ENCODE data around the gene GH1. TPM values are rescaled to one million over a fixed set of nuclear protein-coding genes. Genes with fewer than 3 reads are reported as not detected.
"Not testable (repeated sequence)": the region's sequence is repeated elsewhere in the genome, so short reads cannot be mapped to it uniquely, and the experiment has no call there.

GH1 gene
- total and polyA plus RNA-seq, 3 donors from 2014 or later = 0.43 TPM; not detected in 2

DNA sequence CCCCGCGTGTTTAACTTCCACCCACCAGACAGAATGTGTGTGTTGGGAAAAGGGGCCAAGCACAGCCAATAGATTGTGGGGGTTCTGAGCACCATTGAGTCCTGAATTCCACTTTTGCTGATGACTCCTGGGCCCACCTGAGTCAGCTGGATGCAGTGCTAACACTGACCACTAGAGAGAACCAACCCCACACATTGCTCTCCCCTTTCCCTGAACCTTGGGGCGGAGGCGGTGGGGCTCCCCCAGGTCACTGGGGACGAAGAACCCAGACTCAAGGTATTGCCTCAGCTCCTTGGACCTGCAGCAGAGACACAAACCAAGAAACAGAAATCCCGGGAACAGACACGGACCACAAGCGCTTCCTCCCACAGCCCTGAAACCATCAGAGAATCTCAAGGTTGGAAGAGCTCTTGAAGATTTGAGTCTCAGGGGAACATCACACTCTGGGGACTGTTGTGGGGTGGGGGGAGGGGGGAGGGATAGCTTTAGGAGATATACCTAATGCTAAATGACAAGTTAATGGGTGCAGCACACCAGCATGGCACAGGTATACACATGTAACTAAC lies 44.5 kb downstream of the GH1 start:
- DNase-seq; H3K4me3 ChIP-seq; H3K27ac ChIP-seq; H3K9me3 ChIP-seq; H3K36me3 ChIP-seq (ENCODE audit: low read depth, missing control alignments); intact Hi-C loops (cut with DNase I; ENCODE audit: low total_unique reads); H3K4me1 ChIP-seq; H3K27me3 ChIP-seq: not testable (repeated sequence)
- WGBS, 2 donors = 77 to 86% methylated on average over 5 to 6 of the region's 8 CpGs

DNA sequence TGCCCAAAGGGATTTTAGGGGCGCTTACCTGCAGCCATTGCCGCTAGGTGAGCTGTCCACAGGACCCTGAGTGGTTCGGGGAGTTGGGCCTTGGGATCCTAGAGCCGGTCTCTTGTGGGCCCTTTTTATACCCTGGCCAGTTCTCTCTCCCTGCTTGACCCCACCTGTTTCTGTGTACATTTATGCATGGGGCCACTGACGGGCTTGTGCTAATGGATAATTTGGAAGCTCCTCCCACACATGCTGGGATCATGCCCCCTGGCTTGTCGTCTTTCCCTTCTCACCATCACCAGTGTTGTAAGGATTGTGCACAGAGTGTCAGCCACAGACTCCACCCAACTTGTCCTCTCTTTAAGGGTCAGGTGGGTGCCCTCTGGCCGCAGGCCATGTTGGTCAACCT lies 45.1 kb downstream of the GH1 start, which contains the start of gene CSH2:
Gene CSH2 (minus strand): TSS at position 101 of the 400 bp plus-strand sequence. CDS start 63 bp downstream, at position 38.
- H3K4me1 ChIP-seq; H3K9me3 ChIP-seq; H3K4me3 ChIP-seq; DNase-seq; H3K36me3 ChIP-seq (ENCODE audit: low read depth, missing control alignments); intact Hi-C loops (cut with DNase I; ENCODE audit: low total_unique reads); H3K27ac ChIP-seq; H3K27me3 ChIP-seq: not testable (repeated sequence)
- 79% methylated on average over 5 of the region's 7 CpGs; no CpG with 5 or more reads in 1 of the 2 donors for WGBS, 2 donors

DNA sequence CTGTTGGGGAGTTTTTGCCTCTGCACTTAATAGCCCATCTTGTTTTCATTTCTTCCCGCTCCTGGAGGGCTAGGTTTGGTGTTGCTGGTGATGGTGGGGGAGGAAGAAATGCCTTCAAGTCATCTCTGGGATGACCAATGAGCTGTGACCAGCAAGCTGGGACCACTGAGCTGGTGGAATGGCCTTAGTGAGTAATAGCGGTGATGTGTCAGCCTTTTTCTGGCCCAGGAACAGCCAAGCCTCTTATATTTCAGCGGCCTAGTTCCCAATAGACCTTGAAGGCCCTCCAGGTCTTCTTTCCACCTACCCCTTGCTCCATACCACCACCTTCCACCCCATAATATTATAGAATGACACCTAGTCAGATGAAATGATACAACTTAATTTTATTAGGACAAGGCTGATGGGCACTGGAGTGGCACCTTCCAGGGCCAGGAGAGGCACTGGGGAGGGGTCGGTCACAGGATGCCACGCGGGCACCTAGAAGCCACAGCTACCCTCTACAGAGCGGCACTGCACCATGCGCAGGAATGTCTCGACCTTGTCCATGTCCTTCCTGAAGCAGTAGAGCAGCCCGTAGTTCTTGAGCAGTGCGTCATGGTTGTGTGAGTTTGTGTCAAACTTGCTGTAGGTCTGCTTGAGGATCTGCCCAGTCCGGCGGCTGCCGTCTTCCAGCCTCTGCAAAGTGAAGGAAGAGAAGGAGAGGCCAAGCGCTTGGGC lies 46.8 kb downstream of the GH1 start:
- H3K27ac ChIP-seq; intact Hi-C loops (cut with DNase I; ENCODE audit: low total_unique reads); DNase-seq; H3K4me3 ChIP-seq; H3K27me3 ChIP-seq; H3K36me3 ChIP-seq (ENCODE audit: low read depth, missing control alignments); H3K4me1 ChIP-seq; H3K9me3 ChIP-seq: not testable (repeated sequence)
- 93% methylated on average over 15 of the region's 15 CpGs for WGBS, 2 donors

DNA sequence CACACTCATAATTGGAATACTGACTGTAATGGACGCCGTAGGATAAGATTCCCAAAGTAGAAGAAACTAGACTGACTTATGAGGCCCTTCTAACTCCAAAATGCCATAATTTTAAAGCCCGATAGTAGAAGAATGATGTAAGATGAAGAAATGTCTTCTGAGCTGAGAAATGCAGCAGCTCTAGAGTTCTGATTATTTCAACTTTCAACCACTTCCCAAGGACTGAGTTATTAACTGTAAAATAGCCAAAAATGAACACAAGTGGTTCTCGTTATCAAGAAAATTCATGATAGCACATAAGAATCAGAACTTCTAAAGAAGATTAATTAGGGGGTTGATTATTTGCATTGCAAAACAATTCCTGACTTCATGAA lies 48.4 kb downstream of the GH1 start:
- H3K27me3 ChIP-seq; H3K9me3 ChIP-seq; H3K4me1 ChIP-seq; H3K27ac ChIP-seq; DNase-seq; H3K36me3 ChIP-seq (ENCODE audit: low read depth, missing control alignments); H3K4me3 ChIP-seq; intact Hi-C loops (cut with DNase I; ENCODE audit: low total_unique reads): not testable (repeated sequence)
- WGBS, 2 donors = 80 to 88% methylated on average over 4 of the region's 4 CpGs

DNA sequence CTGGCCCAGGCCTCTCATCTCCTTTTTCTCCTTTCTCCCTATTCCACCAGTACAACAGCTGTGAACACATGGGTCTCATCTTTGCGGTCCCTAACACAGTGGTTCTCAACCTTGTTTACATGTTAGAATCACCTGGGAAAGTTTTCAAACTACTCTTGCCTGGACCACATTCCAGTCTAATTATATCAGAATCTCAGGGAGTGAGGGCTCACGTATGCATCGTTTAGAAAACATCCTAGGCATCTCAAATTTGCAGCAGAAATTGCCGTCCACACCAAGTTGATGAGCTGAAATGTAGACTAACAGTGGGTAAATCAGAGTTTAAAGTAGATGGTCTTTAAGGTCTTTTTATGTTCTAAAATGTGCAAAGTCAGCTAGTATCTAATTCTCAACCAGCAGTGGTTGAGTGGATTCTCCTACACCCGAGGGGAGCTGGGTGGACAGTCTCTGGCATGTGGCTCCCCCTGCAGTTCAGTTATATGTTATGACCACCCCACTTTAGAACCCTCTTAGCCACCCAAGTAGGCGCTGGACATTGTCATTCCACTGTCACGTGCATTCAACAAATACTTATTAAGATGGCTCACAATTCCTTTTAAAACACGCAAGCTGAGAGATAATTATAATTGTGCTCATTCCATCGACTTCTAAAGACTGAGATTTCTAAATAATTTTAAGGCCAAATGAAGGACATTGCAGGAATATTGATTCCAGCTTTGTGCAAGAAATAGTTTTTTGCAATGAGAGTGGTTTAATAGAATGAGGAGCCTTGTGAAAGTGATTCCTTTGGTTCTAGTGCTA lies 48.9 kb downstream of the GH1 start:
- H3K9me3 ChIP-seq; H3K4me1 ChIP-seq; H3K4me3 ChIP-seq; DNase-seq; H3K36me3 ChIP-seq (ENCODE audit: low read depth, missing control alignments); H3K27me3 ChIP-seq; H3K27ac ChIP-seq; intact Hi-C loops (cut with DNase I; ENCODE audit: low total_unique reads): not testable (repeated sequence)
- WGBS, 2 donors = 59 to 62% methylated on average over 9 of the region's 9 CpGs
- TF ChIP-seq, protein P1, sequence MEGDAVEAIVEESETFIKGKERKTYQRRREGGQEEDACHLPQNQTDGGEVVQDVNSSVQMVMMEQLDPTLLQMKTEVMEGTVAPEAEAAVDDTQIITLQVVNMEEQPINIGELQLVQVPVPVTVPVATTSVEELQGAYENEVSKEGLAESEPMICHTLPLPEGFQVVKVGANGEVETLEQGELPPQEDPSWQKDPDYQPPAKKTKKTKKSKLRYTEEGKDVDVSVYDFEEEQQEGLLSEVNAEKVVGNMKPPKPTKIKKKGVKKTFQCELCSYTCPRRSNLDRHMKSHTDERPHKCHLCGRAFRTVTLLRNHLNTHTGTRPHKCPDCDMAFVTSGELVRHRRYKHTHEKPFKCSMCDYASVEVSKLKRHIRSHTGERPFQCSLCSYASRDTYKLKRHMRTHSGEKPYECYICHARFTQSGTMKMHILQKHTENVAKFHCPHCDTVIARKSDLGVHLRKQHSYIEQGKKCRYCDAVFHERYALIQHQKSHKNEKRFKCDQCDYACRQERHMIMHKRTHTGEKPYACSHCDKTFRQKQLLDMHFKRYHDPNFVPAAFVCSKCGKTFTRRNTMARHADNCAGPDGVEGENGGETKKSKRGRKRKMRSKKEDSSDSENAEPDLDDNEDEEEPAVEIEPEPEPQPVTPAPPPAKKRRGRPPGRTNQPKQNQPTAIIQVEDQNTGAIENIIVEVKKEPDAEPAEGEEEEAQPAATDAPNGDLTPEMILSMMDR (IDR thresholded peaks at IDR 0.05) = peak in 1 of 3 experiments; percentile 12

Small RNA genes within 50 kb of the gene (small RNA-seq; reads per million reads assigned to genes)
- gene AC040958.1 (0 reads per million in 2 donors), gene AC127029.1 (0 reads per million in 2 donors), gene GH1 (0 reads per million in 2 donors)

Other genes with a start within 250 kb of the GH1 start
- gene LIMD2, start 218.7 kb downstream of the GH1 start, total RNA-seq = 10 to 100 TPM; 21.9 to 22.9 TPM
- 22.8 TPM for gene LIMD2, start 218.7 kb downstream of the GH1 start, polyA plus RNA-seq (ENCODE audit: insufficient read depth, low read depth, low replicate concordance)
- 10 to 100 TPM; 55.3 to 78.7 TPM for gene STRADA, start 177.0 kb downstream of the GH1 start, total RNA-seq
- gene STRADA, start 177.0 kb downstream of the GH1 start, polyA plus RNA-seq (ENCODE audit: insufficient read depth, low read depth, low replicate concordance) = 142 TPM
- 10 to 100 TPM; 65.7 to 68.0 TPM for gene CCDC47, start 145.2 kb downstream of the GH1 start, total RNA-seq
- gene CCDC47, start 145.2 kb downstream of the GH1 start, polyA plus RNA-seq (ENCODE audit: insufficient read depth, low read depth, low replicate concordance) = 52.4 TPM
- 100 to 1,000 TPM; 173 to 203 TPM for gene DDX42, start 144.7 kb downstream of the GH1 start, total RNA-seq
- gene DDX42, start 144.7 kb downstream of the GH1 start, polyA plus RNA-seq (ENCODE audit: insufficient read depth, low read depth, low replicate concordance) = 124 TPM
- 100 to 1,000 TPM; 121 to 145 TPM for gene PSMC5, start 91.4 kb downstream of the GH1 start, total RNA-seq
- gene PSMC5, start 91.4 kb downstream of the GH1 start, polyA plus RNA-seq (ENCODE audit: insufficient read depth, low read depth, low replicate concordance) = 269 TPM
- gene FTSJ3, start 91.2 kb downstream of the GH1 start, total RNA-seq = 10 to 100 TPM; 47.2 to 59.7 TPM
- gene FTSJ3, start 91.2 kb downstream of the GH1 start, polyA plus RNA-seq (ENCODE audit: insufficient read depth, low read depth, low replicate concordance) = 39.9 TPM
- gene SMARCD2, start 76.2 kb downstream of the GH1 start, total RNA-seq = 100 to 1,000 TPM; 121 to 122 TPM
- 95.2 TPM for gene SMARCD2, start 76.2 kb downstream of the GH1 start, polyA plus RNA-seq (ENCODE audit: insufficient read depth, low read depth, low replicate concordance)
- gene CSH2, start 45.2 kb downstream of the GH1 start, total RNA-seq = under 1 TPM in 1 of 2 donors, not detected in 1; 0.47 TPM
- gene CSH2, start 45.2 kb downstream of the GH1 start, polyA plus RNA-seq (ENCODE audit: insufficient read depth, low read depth, low replicate concordance) = not detected
- under 1 TPM in 1 of 2 donors, not detected in 1; 0.62 TPM for gene GH2, start 36.9 kb downstream of the GH1 start, total RNA-seq
- gene GH2, start 36.9 kb downstream of the GH1 start, polyA plus RNA-seq (ENCODE audit: insufficient read depth, low read depth, low replicate concordance) = not detected
- gene CSH1, start 22.3 kb downstream of the GH1 start, total RNA-seq = 1 to 10 TPM in 1 of 2 donors, under 1 TPM in 1; 0.71 to 1.2 TPM
- not detected for gene CSH1, start 22.3 kb downstream of the GH1 start, polyA plus RNA-seq (ENCODE audit: insufficient read depth, low read depth, low replicate concordance)
- gene CSHL1, start 7.6 kb downstream of the GH1 start, total RNA-seq = not detected
- gene CSHL1, start 7.6 kb downstream of the GH1 start, polyA plus RNA-seq (ENCODE audit: insufficient read depth, low read depth, low replicate concordance) = not detected
- gene CD79B, start 13.5 kb upstream of the GH1 start, total RNA-seq = under 1 TPM; 0.62 to 0.87 TPM
- 4.3 TPM for gene CD79B, start 13.5 kb upstream of the GH1 start, polyA plus RNA-seq (ENCODE audit: insufficient read depth, low read depth, low replicate concordance)
- gene SCN4A, start 54.1 kb upstream of the GH1 start, total RNA-seq = 1 to 10 TPM; 2.3 to 2.8 TPM
- 2.0 TPM for gene SCN4A, start 54.1 kb upstream of the GH1 start, polyA plus RNA-seq (ENCODE audit: insufficient read depth, low read depth, low replicate concordance)
- gene PRR29, start 79.5 kb upstream of the GH1 start, total RNA-seq = 10 to 100 TPM in 1 of 2 donors, 1 to 10 TPM in 1; 8.6 to 12.2 TPM
- 21.8 TPM for gene PRR29, start 79.5 kb upstream of the GH1 start, polyA plus RNA-seq (ENCODE audit: insufficient read depth, low read depth, low replicate concordance)
- gene ICAM2, start 101.8 kb upstream of the GH1 start, total RNA-seq = 10 to 100 TPM in 1 of 2 donors, 1 to 10 TPM in 1; 5.2 to 11.3 TPM
- 12.1 TPM for gene ICAM2, start 101.8 kb upstream of the GH1 start, polyA plus RNA-seq (ENCODE audit: insufficient read depth, low read depth, low replicate concordance)
- 10 to 100 TPM; 12.8 to 13.0 TPM for gene ERN1, start 211.3 kb upstream of the GH1 start, total RNA-seq
- gene ERN1, start 211.3 kb upstream of the GH1 start, polyA plus RNA-seq (ENCODE audit: insufficient read depth, low read depth, low replicate concordance) = 7.0 TPM

All from testis (tissue), 3 donors.